Panc1 (cell line): ENCODE data around the gene MAPK1IP1L. TPM values are rescaled to one million over a fixed set of nuclear protein-coding genes. Genes with fewer than 3 reads are reported as not detected.

ENCODE experiments used
- ATAC-seq: fragments of 200-7000 bp; cut with Tn5 transposase; 2 replicates; pipeline ENCODE4 v1.9.1; 2020; ENCODE audit warnings: mild to moderate bottlenecking, moderate library complexity
- BruUV-seq: library from RNA; stranded (reverse); fragments of 400-500 nt; replicated peaks from 2 replicates; lab custom pipeline; 2021; lab: Mats Ljungman, UMichigan
- CTCF ChIA-PET: fragments of 300-600 bp; sonication (Branson Sonifier 250); formaldehyde crosslinking; loops from one replicate; lab custom pipeline; 2022; ENCODE audit warnings: antibody characterized with exemption; lab: Charles Lee
- POLR2A ChIA-PET: fragments of 300-600 bp; sonication (Branson Sonifier 250); formaldehyde crosslinking; loops from one replicate; lab custom pipeline; 2022; ENCODE audit warnings: antibody characterized with exemption; lab: Charles Lee
- DNase-seq: peaks from one replicate; pipeline ENCODE4 v3.0.0-alpha.2; 2010; ENCODE audit warnings: low read depth, low spot score
- H3K27ac ChIP-seq: 2 replicates; pipeline ENCODE4 v1.5.1; 2011; ENCODE audit warnings: mild to moderate bottlenecking, low read length, inconsistent platforms
- H3K27me3 ChIP-seq: fragments of 200-500 bp; sonication (Bioruptor generic); 2 replicates; pipeline ENCODE4 v1.6.0; 2014; ENCODE audit warnings: low read length, inconsistent platforms; ENCODE audit not compliant: control insufficient read depth, insufficient read depth
- H3K36me3 ChIP-seq: fragments of 200-500 bp; sonication (Bioruptor generic); 2 replicates; pipeline ENCODE4 v1.5.1; 2014; ENCODE audit warnings: inconsistent platforms, mild to moderate bottlenecking, low read length, moderate library complexity; ENCODE audit not compliant: control insufficient read depth, insufficient read depth
- H3K4me1 ChIP-seq: 2 replicates; pipeline ENCODE4 v1.5.1; 2011; ENCODE audit warnings: inconsistent platforms, mild to moderate bottlenecking, low read length, moderate library complexity; ENCODE audit not compliant: control insufficient read depth, insufficient read depth
- H3K4me3 ChIP-seq, 2 experiments: 2 replicates each; pipeline ENCODE4 v1.5.1; 2011 to 2012; ENCODE audit warnings: low read depth in 2 of 2, low read length in 2 of 2, mild to moderate bottlenecking in 2 of 2, inconsistent platforms in 1 of 2, moderate library complexity in 1 of 2
- H3K9me3 ChIP-seq: fragments of 200-500 bp; sonication (Bioruptor generic); 2 replicates; pipeline ENCODE4 v1.5.1; 2014; ENCODE audit warnings: low read depth, mild to moderate bottlenecking, inconsistent platforms, low read length, moderate library complexity; ENCODE audit not compliant: control insufficient read depth, insufficient read depth
- POLR2AphosphoS5 ChIP-seq: IDR thresholded peaks from 2 replicates; pipeline ENCODE4 v1.6.1; 2012; ENCODE audit warnings: mild to moderate bottlenecking, low read depth, low read length, moderate library complexity
- SIN3A ChIP-seq: IDR thresholded peaks from 2 replicates; pipeline ENCODE4 v1.6.1; 2012; ENCODE audit warnings: low read depth, mild to moderate bottlenecking, low read length, moderate library complexity, borderline replicate concordance; ENCODE audit not compliant: insufficient read depth
- TCF7L2 ChIP-seq: IDR thresholded peaks from 2 replicates; pipeline ENCODE4 v1.6.1; 2011; ENCODE audit warnings: mild to moderate bottlenecking, low read depth, low read length, inconsistent platforms
- in situ Hi-C: cut with HindIII; loops from 2 replicates; pipeline ENCODE4 v1.10.0; 2016; ENCODE audit warnings: low sequenced_read_pairs, low pct_unique_long_range_greater_than_20kb
- intact Hi-C: fragments of 100-400 bp; cut with micrococcal nuclease; formaldehyde crosslinking; loops from one replicate; pipeline ENCODE4 v1.10.0; 2022; ENCODE audit not compliant: unreplicated experiment
- total RNA-seq: library from RNA; stranded (reverse); gene quantifications from one replicate; pipeline ENCODE4 v1.2.1, GENCODE V29; 2021; ENCODE audit not compliant: unreplicated experiment
- TF ChIP-seq, protein P1 (sequence below), 2 experiments: IDR thresholded peaks; 2 replicates each; pipeline ENCODE4 v1.6.1; 2011 to 2012; ENCODE audit warnings: low read depth in 2 of 2, control low read depth in 1 of 2, low read length in 1 of 2, mild to moderate bottlenecking in 1 of 2, moderate library complexity in 1 of 2; ENCODE audit not compliant: insufficient read depth in 1 of 2
- TF ChIP-seq, protein P2 (sequence below): fragments of 450-650 bp; IDR thresholded peaks from 2 replicates; pipeline ENCODE4 v1.5.1; 2017; ENCODE audit warnings: mild to moderate bottlenecking

MAPK1IP1L gene
- total RNA-seq, 1 experiment from 2014 or later = 79.4 TPM

DNA sequence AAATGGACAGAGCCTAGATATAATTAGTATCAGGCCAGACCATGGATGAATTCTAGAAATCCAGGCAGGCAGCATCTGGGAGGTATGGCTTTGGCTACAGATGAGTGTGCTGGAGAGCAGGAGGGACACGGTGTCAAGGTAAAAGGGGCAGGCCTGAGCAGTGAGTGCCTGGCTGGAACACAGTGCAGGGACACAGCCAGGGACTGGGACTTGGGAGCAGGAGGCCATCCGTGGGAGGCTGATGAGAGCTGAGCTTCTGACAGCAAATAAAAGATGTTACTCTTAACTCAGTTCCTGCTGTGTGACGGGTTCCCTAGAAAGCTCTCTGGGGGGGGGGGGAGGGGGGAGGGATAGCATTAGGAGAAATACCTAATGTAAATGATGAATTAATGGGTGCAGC is 64.0 kb downstream of the MAPK1IP1L start:
- H3K27ac ChIP-seq = no peak overlapping the region
- in situ Hi-C loops = no loop called here

DNA sequence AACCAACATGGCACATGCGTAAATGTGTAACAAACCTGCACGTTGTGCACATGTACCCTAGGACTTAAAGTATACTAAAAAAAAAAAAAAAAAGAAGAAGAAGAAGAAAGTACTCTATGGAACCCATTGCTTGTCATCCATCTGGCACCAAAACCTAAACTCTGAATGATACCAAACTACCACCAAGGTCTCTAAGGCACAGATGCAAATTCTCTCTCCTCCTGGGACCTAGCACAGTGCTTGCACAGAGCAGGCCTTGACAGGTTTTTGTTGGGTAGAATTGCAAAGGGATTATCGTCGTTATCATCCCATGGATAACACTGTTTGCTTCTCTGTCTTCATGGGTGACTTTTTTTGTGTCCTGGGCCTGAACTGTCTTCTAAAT is 64.4 kb downstream of the MAPK1IP1L start:
- Histone ChIP-seq H3K36me3 (no peaks in the 10 kb centered on the region), H3K27ac (no peak overlapping the region), H3K9me3 (no peaks in the 10 kb centered on the region), H3K4me3 (no peak overlapping the region), H3K27me3 (no peaks in the 10 kb centered on the region), H3K4me1 (no peaks in the 10 kb centered on the region; the same call in 1 of the 2 replicates)
- ChIA-PET POLR2A (no interaction called here), CTCF (no interaction called here)
- intact Hi-C loops (no loop called here), in situ Hi-C loops (no loop called here)
- BruUV-seq = no TSS peak
- ATAC-seq = no peak
- TF ChIP-seq POLR2AphosphoS5 (no peak), SIN3A (no peak), TCF7L2 (no peak)
- TF ChIP-seq, protein P1, sequence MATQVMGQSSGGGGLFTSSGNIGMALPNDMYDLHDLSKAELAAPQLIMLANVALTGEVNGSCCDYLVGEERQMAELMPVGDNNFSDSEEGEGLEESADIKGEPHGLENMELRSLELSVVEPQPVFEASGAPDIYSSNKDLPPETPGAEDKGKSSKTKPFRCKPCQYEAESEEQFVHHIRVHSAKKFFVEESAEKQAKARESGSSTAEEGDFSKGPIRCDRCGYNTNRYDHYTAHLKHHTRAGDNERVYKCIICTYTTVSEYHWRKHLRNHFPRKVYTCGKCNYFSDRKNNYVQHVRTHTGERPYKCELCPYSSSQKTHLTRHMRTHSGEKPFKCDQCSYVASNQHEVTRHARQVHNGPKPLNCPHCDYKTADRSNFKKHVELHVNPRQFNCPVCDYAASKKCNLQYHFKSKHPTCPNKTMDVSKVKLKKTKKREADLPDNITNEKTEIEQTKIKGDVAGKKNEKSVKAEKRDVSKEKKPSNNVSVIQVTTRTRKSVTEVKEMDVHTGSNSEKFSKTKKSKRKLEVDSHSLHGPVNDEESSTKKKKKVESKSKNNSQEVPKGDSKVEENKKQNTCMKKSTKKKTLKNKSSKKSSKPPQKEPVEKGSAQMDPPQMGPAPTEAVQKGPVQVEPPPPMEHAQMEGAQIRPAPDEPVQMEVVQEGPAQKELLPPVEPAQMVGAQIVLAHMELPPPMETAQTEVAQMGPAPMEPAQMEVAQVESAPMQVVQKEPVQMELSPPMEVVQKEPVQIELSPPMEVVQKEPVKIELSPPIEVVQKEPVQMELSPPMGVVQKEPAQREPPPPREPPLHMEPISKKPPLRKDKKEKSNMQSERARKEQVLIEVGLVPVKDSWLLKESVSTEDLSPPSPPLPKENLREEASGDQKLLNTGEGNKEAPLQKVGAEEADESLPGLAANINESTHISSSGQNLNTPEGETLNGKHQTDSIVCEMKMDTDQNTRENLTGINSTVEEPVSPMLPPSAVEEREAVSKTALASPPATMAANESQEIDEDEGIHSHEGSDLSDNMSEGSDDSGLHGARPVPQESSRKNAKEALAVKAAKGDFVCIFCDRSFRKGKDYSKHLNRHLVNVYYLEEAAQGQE (IDR thresholded peaks at IDR 0.05; ENCODE audit: insufficient read depth in 1 of 2, low read depth in 2 of 2, low read length in 1 of 2) = no peak
- TF ChIP-seq, protein P2, sequence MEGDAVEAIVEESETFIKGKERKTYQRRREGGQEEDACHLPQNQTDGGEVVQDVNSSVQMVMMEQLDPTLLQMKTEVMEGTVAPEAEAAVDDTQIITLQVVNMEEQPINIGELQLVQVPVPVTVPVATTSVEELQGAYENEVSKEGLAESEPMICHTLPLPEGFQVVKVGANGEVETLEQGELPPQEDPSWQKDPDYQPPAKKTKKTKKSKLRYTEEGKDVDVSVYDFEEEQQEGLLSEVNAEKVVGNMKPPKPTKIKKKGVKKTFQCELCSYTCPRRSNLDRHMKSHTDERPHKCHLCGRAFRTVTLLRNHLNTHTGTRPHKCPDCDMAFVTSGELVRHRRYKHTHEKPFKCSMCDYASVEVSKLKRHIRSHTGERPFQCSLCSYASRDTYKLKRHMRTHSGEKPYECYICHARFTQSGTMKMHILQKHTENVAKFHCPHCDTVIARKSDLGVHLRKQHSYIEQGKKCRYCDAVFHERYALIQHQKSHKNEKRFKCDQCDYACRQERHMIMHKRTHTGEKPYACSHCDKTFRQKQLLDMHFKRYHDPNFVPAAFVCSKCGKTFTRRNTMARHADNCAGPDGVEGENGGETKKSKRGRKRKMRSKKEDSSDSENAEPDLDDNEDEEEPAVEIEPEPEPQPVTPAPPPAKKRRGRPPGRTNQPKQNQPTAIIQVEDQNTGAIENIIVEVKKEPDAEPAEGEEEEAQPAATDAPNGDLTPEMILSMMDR = no peak
- no peak for DNase-seq

More for the DNA sequence above, 64.0 kb downstream of the MAPK1IP1L start:
- H3K36me3 ChIP-seq = no peaks in the 10 kb centered on the region
- ATAC-seq (no peak), DNase-seq (no peak)
- no peaks in the 10 kb centered on the region for H3K9me3 ChIP-seq
- TF ChIP-seq, protein P1 (IDR thresholded peaks at IDR 0.05; ENCODE audit: insufficient read depth in 1 of 2, low read depth in 2 of 2, low read length in 1 of 2) = no peak
- TF ChIP-seq TCF7L2 = no peak
- TF ChIP-seq, protein P2 = no peak
- TF ChIP-seq SIN3A = no peak
- TF ChIP-seq POLR2AphosphoS5 = no peak
- ChIA-PET CTCF (no interaction called here), POLR2A (no interaction called here)
- BruUV-seq = no TSS peak
- H3K4me1 ChIP-seq = no peaks in the 10 kb centered on the region; the same call in 1 of the 2 replicates
- H3K27me3 ChIP-seq = no peaks in the 10 kb centered on the region
- intact Hi-C loops = no loop called here
- H3K4me3 ChIP-seq = no peak overlapping the region
